Measurements from ENCODE around the gene NEO1. TPM values are rescaled to one million over a fixed set of nuclear protein-coding genes. Genes with fewer than 3 reads are reported as not detected.

The NEO1 gene
- total and polyA plus RNA-seq, 9 of the 15 experiments (the other 6 are each of a cell fraction or from before 2014, with no cell fraction given) = 0.08 to 1.7 (median 0.48) TPM

- H3K36me3 ChIP-seq (ENCODE audit: control insufficient read depth, insufficient read depth, low read length) = no peaks in the 10 kb centered on the region
- in situ Hi-C loops (cut with MboI) (no loop called here), intact Hi-C loops (cut with micrococcal nuclease) (no loop called here)
- ATAC-seq = peak; percentile 93
- H2AFZ ChIP-seq (ENCODE audit: low read depth, low read length) = peak overlapping the region; percentile 77
- no peaks in the 10 kb centered on the region for H3K9me1 ChIP-seq (ENCODE audit: control insufficient read depth, insufficient read depth, low read length)
- no peaks in the 10 kb centered on the region for H4K20me1 ChIP-seq (replicated peaks; ENCODE audit: control insufficient read depth, insufficient read depth, low read length)
- no TSS peak for BruUV-seq (replicated peaks)
- H3K9me3 ChIP-seq (replicated peaks; ENCODE audit: control insufficient read depth, insufficient read depth, low read depth, low read length) = no peaks in the 10 kb centered on the region
- peaks cover 0 to 3% of the 10 kb centered on the region in 2 experiments; a peak in 1 of 5 replicates for H3K4me1 ChIP-seq (replicated peaks in 1 of 2; ENCODE audit: control insufficient read depth in 2 of 2, insufficient read depth in 2 of 2, low read length in 2 of 2)
- H3K4me3 ChIP-seq = no peak overlapping the region
- ChIA-PET CTCF (ENCODE audit: low intra/inter-chr PET ratio) (no interaction called here), POLR2A (interaction anchor here (0.8 to 1.1 kb wide), 2 partner anchors 10 to 12 kb away, joined by 3 read pairs; no protein-coding TSS in a partner anchor)
- peak; percentile 32 to 59 (median 45) for DNase-seq (ENCODE audit: extremely low read depth in 1 of 4, low spot score in 3 of 4)
- WGBS (ENCODE audit: insufficient coverage, low coverage, missing lambda C conversion rate) = 23% methylated on average over 12 of the region's 13 CpGs
- peak overlapping the region; percentile 18; the same call in 1 of the 2 replicates for H3K4me2 ChIP-seq (ENCODE audit: insufficient read depth, low read length)
- H3K9ac ChIP-seq (ENCODE audit: insufficient read depth in 1 of 2, low read depth in 2 of 2, low read length in 2 of 2) = no peak overlapping the region
- no peak for FAIRE-seq
- no peak overlapping the region for H3K27ac ChIP-seq (ENCODE audit: extremely low read depth, low read depth, low read length)
- H3K79me2 ChIP-seq (ENCODE audit: control insufficient read depth, insufficient read depth, low read length) = no peaks in the 10 kb centered on the region
- no peaks in the 10 kb centered on the region for H3K27me3 ChIP-seq (ENCODE audit: control insufficient read depth in 2 of 2, insufficient read depth in 2 of 2, low read length in 2 of 2)
- TF ChIP-seq MAFK (IDR thresholded peaks at IDR 0.05; ENCODE audit: low read length) (peak; percentile 54; the same call in 1 of the 2 replicates), FOSL1 (tag; conservative IDR thresholded peaks at IDR 0.05) (0 out of 2 replicates have a peak, but pooled peaks have one; percentile 18), MAFF (IDR thresholded peaks at IDR 0.05; ENCODE audit: low read length) (peak; percentile 44; the same call in 1 of the 2 replicates), ARID1B (IDR thresholded peaks at IDR 0.05) (0 out of 2 replicates have a peak, but pooled peaks have one; percentile 22), MAFG (tag; conservative IDR thresholded peaks at IDR 0.05) (peak; percentile 60), SNRNP70 (optimal IDR thresholded peaks at IDR 0.05; ENCODE audit: low read depth, low read length) (no peak), ZNF316 (IDR thresholded peaks at IDR 0.05) (peak; percentile 72), SMARCE1 (IDR thresholded peaks at IDR 0.05) (peak; percentile 44; the same call in 1 of the 2 replicates), CREM (IDR thresholded peaks at IDR 0.05; ENCODE audit: low read depth) (0 out of 2 replicates have a peak, but pooled peaks have one; percentile 22), ZNF24 (IDR thresholded peaks at IDR 0.05) (peak; percentile 58; the same call in 1 of the 2 replicates), ZNF133 (CRISPR knock-in tag; IDR thresholded peaks at IDR 0.05) (no peak), EGR1 (conservative IDR thresholded peaks at IDR 0.05) (0 out of 2 replicates have a peak, but pooled peaks have one; percentile 27), NCOA1 (IDR thresholded peaks at IDR 0.05; ENCODE audit: low read depth) (no peak), C11orf30 (IDR thresholded peaks at IDR 0.05; ENCODE audit: low read depth) (peak; percentile 68; the same call in 1 of the 2 replicates), NFE2 (IDR thresholded peaks at IDR 0.05; ENCODE audit: low read depth) (peak; percentile 89), JUND (IDR thresholded peaks at IDR 0.05; ENCODE audit: borderline replicate concordance, low read depth, low read length) (peak; percentile 44; the same call in 1 of the 2 replicates), JUND (tag; IDR thresholded peaks at IDR 0.05; ENCODE audit: borderline replicate concordance, low read depth, low read length) (peak; percentile 13; the same call in 1 of the 3 replicates), NRF1 (conservative IDR thresholded peaks at IDR 0.05 in 1 of 2, IDR thresholded peaks at IDR 0.05 in 1 of 2) (0 out of 4 replicates have a peak, but pooled peaks of 1 of the 2 experiments have one; percentile 31), ATF3 (IDR thresholded peaks at IDR 0.05) (peak; percentile 28; the same call in 1 of the 2 replicates), ATF3 (CRISPR knock-in tag; conservative IDR thresholded peaks at IDR 0.05) (no peak), YY1 (IDR thresholded peaks at IDR 0.05; ENCODE audit: borderline replicate concordance in 1 of 3, control insufficient read depth in 1 of 3, extremely low read depth in 1 of 3, insufficient read depth in 3 of 3, insufficient read length in 1 of 3, insufficient replicate concordance in 2 of 3, low read depth in 1 of 3, low read length in 2 of 3) (peak in 1 of 3 experiments; percentile 75), ZEB2 (IDR thresholded peaks at IDR 0.05) (peak; percentile 45; the same call in 1 of the 2 replicates), SPI1 (IDR thresholded peaks at IDR 0.05; ENCODE audit: borderline replicate concordance, low read depth, low read length) (0 out of 2 replicates have a peak, but pooled peaks have one; percentile 12)
These were observed 173.2 kb downstream of the NEO1 start for GRCh38 chr15:73225358-73226015.
